Osteoblast (primary cell): ENCODE results near the gene CCDC43. TPM values are rescaled to one million over a fixed set of nuclear protein-coding genes. Genes with fewer than 3 reads are reported as not detected.
"Not testable (repeated sequence)": the region's sequence is repeated elsewhere in the genome, so short reads cannot be mapped to it uniquely, and the experiment has no call there.

Experiments
- DNase-seq: peaks from one replicate; pipeline ENCODE4 v3.0.0; 2011; ENCODE audit warnings: low spot score, mixed read lengths; ENCODE audit not compliant: insufficient read length; ENCODE audit errors: missing footprints
- H2AFZ ChIP-seq: 2 replicates; pipeline ENCODE4 v1.6.0; 2011; ENCODE audit warnings: mild to moderate bottlenecking, low read length
- H3K27ac ChIP-seq: 2 replicates; pipeline ENCODE4 v1.5.1; 2011; ENCODE audit warnings: mild to moderate bottlenecking, low read depth, low read length, moderate library complexity
- H3K27me3 ChIP-seq: 2 replicates; pipeline ENCODE4 v1.6.0; 2012; ENCODE audit warnings: mild to moderate bottlenecking, control low read depth, inconsistent platforms, low read length, moderate library complexity; ENCODE audit not compliant: insufficient read depth
- H3K36me3 ChIP-seq: 2 replicates; pipeline ENCODE4 v1.5.1; 2011; ENCODE audit warnings: mild to moderate bottlenecking, low read length, control low read depth, moderate library complexity; ENCODE audit not compliant: insufficient read depth
- H3K4me1 ChIP-seq: 2 replicates; pipeline ENCODE4 v1.5.1; 2011; ENCODE audit warnings: mild to moderate bottlenecking, low read length, control low read depth, moderate library complexity; ENCODE audit not compliant: insufficient read depth
- H3K4me2 ChIP-seq: 2 replicates; pipeline ENCODE4 v1.6.0; 2011; ENCODE audit warnings: mild to moderate bottlenecking, low read length; ENCODE audit not compliant: insufficient read depth
- H3K4me3 ChIP-seq: fragments of 200-600 bp; sonication (generic); 3 replicates; pipeline ENCODE4 v1.5.1; 2012; ENCODE audit warnings: mild to moderate bottlenecking, low read length, inconsistent platforms; ENCODE audit not compliant: insufficient read depth
- H3K79me2 ChIP-seq: 2 replicates; pipeline ENCODE4 v1.6.0; 2012; ENCODE audit warnings: mild to moderate bottlenecking, low read length, control low read depth, inconsistent platforms; ENCODE audit not compliant: insufficient read depth
- H3K9me3 ChIP-seq: 2 replicates; pipeline ENCODE4 v1.5.1; 2011; ENCODE audit warnings: low read depth, low read length, control low read depth
- H4K20me1 ChIP-seq: 2 replicates; pipeline ENCODE4 v1.6.0; 2012; ENCODE audit warnings: mild to moderate bottlenecking, low read length, control low read depth; ENCODE audit not compliant: insufficient read depth
- total RNA-seq: library from RNA; depleted of rRNA; stranded (reverse); fragments of >200 nt; gene quantifications from 2 replicates; pipeline ENCODE4 v1.2.3, GENCODE V29; 2012
- TF ChIP-seq, protein P1 (sequence below): IDR thresholded peaks from 2 replicates; pipeline ENCODE4 v1.5.1; 2011; ENCODE audit warnings: mild to moderate bottlenecking, low read depth, low read length, moderate library complexity; ENCODE audit errors: extremely low read depth

CCDC43 gene
- total RNA-seq, 1 donor: 36.6 TPM

GRCh38 chr17:44687756-44688155, 1.8 kb downstream of the CCDC43 start:
- Histone ChIP-seq H3K4me3 (no peak overlapping the region), H4K20me1 (no peaks in the 10 kb centered on the region), H2AFZ (no peak overlapping the region), H3K79me2 (peaks cover 56% of the 10 kb centered on the region), H3K27ac (no peak overlapping the region), H3K4me1 (peaks cover 13% of the 10 kb centered on the region), H3K36me3 (peaks cover 11% of the 10 kb centered on the region), H3K4me2 (no peak overlapping the region), H3K9me3 (no peaks in the 10 kb centered on the region), H3K27me3 (no peaks in the 10 kb centered on the region)
- no peak for DNase-seq
- TF ChIP-seq, protein P1, sequence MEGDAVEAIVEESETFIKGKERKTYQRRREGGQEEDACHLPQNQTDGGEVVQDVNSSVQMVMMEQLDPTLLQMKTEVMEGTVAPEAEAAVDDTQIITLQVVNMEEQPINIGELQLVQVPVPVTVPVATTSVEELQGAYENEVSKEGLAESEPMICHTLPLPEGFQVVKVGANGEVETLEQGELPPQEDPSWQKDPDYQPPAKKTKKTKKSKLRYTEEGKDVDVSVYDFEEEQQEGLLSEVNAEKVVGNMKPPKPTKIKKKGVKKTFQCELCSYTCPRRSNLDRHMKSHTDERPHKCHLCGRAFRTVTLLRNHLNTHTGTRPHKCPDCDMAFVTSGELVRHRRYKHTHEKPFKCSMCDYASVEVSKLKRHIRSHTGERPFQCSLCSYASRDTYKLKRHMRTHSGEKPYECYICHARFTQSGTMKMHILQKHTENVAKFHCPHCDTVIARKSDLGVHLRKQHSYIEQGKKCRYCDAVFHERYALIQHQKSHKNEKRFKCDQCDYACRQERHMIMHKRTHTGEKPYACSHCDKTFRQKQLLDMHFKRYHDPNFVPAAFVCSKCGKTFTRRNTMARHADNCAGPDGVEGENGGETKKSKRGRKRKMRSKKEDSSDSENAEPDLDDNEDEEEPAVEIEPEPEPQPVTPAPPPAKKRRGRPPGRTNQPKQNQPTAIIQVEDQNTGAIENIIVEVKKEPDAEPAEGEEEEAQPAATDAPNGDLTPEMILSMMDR: no peak

- not testable (repeated sequence) for H3K4me2 ChIP-seq, H3K27ac ChIP-seq, H4K20me1 ChIP-seq, DNase-seq, H3K4me3 ChIP-seq, H2AFZ ChIP-seq, H3K27me3 ChIP-seq, H3K4me1 ChIP-seq, H3K9me3 ChIP-seq
- peaks cover 33% of the 10 kb centered on the region for H3K79me2 ChIP-seq
- H3K36me3 ChIP-seq: peaks cover 32% of the 10 kb centered on the region
These were observed 6.3 kb downstream of the CCDC43 start for GRCh38 chr17:44683303-44683702.

DNA sequence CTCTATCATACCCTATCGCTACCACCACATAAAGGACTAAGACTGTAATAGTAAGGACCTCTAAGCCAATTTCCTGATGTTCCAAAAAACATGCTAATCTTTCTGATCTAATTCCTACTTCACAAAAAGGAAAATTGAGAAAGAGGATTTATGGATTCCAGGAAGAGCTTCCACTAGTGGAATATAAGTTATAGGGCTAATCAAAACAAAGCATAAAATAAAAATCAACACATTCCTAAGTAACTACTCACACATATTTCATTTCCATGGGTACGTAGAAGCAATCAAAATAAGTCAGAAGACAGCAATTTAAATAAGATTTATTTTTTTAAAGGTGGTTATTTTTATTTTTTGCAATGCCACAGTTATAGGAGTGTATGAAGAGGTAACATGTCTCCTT, 12.4 kb downstream of the CCDC43 start:
- Histone ChIP-seq H3K27me3 (no peaks in the 10 kb centered on the region), H4K20me1 (no peaks in the 10 kb centered on the region), H3K4me1 (peaks cover 8% of the 10 kb centered on the region), H3K36me3 (peaks cover 18% of the 10 kb centered on the region), H3K4me2 (no peak overlapping the region), H3K9me3 (no peaks in the 10 kb centered on the region), H2AFZ (no peak overlapping the region), H3K79me2 (no peaks in the 10 kb centered on the region), H3K4me3 (no peak overlapping the region), H3K27ac (no peak overlapping the region)
- TF ChIP-seq, protein P1: no peak
- peak; percentile 67 for DNase-seq

DNA sequence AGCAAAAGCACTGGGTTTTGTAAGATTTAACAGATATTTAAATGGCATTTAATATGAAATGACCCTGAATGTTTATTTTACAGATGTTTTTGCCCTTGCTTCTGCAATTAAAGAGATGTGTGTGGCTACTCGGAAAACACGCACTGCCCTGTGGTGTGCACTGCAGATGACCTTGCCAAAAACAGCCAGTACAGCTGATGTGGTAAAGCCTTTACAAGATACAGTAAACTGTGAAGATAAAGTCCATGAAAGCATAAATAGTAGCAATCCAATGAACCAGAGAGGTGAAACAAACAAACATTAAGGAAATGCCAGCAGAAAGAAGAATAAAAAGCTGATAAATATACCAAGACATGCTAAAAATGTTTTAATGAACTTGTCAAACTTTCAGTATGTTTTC, 15.7 kb downstream of the CCDC43 start:
- Histone ChIP-seq H3K27me3 (no peaks in the 10 kb centered on the region), H2AFZ (no peak overlapping the region), H3K4me2 (no peak overlapping the region), H4K20me1 (no peaks in the 10 kb centered on the region), H3K27ac (no peak overlapping the region), H3K36me3 (peaks cover 7% of the 10 kb centered on the region), H3K4me1 (peaks cover 8% of the 10 kb centered on the region), H3K79me2 (no peaks in the 10 kb centered on the region), H3K9me3 (no peaks in the 10 kb centered on the region), H3K4me3 (no peak overlapping the region)
- DNase-seq: peak; percentile 48
- TF ChIP-seq, protein P1: no peak
